GM12891 (cell line): Measurements from ENCODE around the gene CYP4F2.
"Not testable (repeated sequence)": the region's sequence is repeated elsewhere in the genome, so short reads cannot be mapped to it uniquely, and the experiment has no call there.

Experiments
- DNase-seq: peaks from one replicate; pipeline ENCODE4 v3.0.0; 2011; ENCODE audit warnings: low spot score; ENCODE audit not compliant: insufficient read length
- FAIRE-seq: peaks from 2 replicates; lab custom pipeline; 2011; peaks lifted over from hg19 to GRCh38; lab: Jason Lieb, UNC
- PAX5 ChIP-seq: IDR thresholded peaks from 2 replicates; pipeline ENCODE4 v1.6.1; 2011; ENCODE audit warnings: low read length, moderate library complexity, mild to moderate bottlenecking; ENCODE audit not compliant: insufficient read depth, severe bottlenecking
- POLR2A ChIP-seq: IDR thresholded peaks from 2 replicates; pipeline ENCODE4 v1.6.1; 2011; ENCODE audit warnings: low read depth, low read length, control low read depth
- POLR2AphosphoS5 ChIP-seq: IDR thresholded peaks from 2 replicates; pipeline ENCODE4 v1.6.1; 2011; ENCODE audit warnings: low read depth, low read length, control low read depth
- POU2F2 ChIP-seq: IDR thresholded peaks from 2 replicates; pipeline ENCODE4 v1.6.1; 2011; ENCODE audit warnings: low read depth, mild to moderate bottlenecking, control low read depth, low read length, moderate library complexity
- SPI1 ChIP-seq: IDR thresholded peaks from 2 replicates; pipeline ENCODE4 v1.6.1; 2011; ENCODE audit warnings: low read depth, low read length, control low read depth
- TAF1 ChIP-seq: IDR thresholded peaks from 2 replicates; pipeline ENCODE4 v1.6.1; 2011; ENCODE audit warnings: low read depth, low read length, control low read depth

Gene CYP4F2

GRCh38 chr19:15885167-15885566 lies 12.7 kb downstream of the CYP4F2 start:
- no peak for TF ChIP-seq POU2F2
- no peak for TF ChIP-seq TAF1
- no peak for TF ChIP-seq PAX5
- no peak for TF ChIP-seq SPI1
- no peak for TF ChIP-seq POLR2A
- TF ChIP-seq POLR2AphosphoS5: no peak
- DNase-seq (no peak), FAIRE-seq (no peak)

- DNase-seq, FAIRE-seq: not testable (repeated sequence)
Measured at GRCh38 chr19:15883329-15883728, 14.5 kb downstream of the CYP4F2 start.

DNA sequence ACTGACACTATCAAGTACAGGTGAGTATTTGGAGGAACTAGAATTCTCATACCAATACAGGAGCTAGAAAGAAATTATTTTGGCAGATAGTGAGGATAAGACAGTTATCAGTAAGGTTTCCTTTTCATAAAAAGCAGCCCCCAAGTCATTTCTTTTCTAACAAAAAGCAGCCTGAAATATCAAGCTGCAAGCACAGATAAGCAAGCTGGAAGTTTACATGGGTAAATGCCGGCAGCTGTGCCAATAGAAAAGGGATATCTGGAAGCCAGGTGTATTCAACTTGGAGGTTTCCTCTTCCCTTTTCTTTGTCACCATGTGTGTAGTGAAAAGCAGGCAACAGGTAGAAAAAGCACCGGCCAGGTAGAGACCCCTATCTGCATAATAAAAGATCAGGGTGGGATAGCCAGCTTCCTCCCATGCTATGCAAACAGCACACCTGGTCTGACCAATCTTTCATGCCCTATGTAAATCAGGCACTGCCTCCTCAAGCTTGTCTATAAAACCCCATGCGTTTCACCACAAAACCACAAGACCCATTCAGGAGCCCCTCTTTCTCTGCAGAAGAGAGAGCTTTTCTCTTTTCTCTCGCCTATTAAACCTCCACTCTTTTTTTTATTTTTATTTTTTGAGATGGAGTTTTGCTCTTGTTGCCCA lies 22.9 kb downstream of the CYP4F2 start:
- FAIRE-seq: no peak
- DNase-seq: no peak
- TF ChIP-seq SPI1: no peak

GRCh38 chr19:15873771-15874170 lies 24.1 kb downstream of the CYP4F2 start:
- not testable (repeated sequence) for DNase-seq, FAIRE-seq

- TF ChIP-seq POLR2AphosphoS5: no peak
- no peak for TF ChIP-seq POLR2A
- no peak for TF ChIP-seq POU2F2
- no peak for TF ChIP-seq PAX5
- TF ChIP-seq TAF1: no peak
- TF ChIP-seq SPI1: no peak
- FAIRE-seq (no peak), DNase-seq (no peak)
Measured at GRCh38 chr19:15871570-15871969, 26.3 kb downstream of the CYP4F2 start.

DNA sequence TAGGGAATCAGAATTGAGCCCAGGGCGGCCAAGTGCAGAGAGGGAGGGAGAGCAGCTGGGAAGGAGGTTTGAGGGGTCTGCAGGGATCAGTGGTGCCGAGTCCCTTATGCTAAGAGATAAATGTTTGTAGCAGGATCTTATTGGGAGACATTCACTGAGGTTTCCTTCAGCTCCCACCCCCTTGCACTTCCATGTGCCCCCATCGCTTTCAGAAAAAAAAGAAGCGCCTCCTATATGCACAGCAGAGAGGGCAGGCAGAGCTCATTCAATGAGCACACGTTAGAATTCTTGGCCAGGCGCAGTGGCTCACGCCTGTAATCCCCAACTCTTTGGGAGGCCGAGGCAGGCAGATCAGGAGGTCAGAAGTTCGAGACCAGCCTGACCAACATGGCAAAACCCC lies 28.0 kb downstream of the CYP4F2 start:
- DNase-seq (no peak), FAIRE-seq (no peak)
- TF ChIP-seq TAF1 (no peak), POLR2A (no peak), POLR2AphosphoS5 (no peak), PAX5 (no peak), SPI1 (no peak), POU2F2 (no peak)

DNA sequence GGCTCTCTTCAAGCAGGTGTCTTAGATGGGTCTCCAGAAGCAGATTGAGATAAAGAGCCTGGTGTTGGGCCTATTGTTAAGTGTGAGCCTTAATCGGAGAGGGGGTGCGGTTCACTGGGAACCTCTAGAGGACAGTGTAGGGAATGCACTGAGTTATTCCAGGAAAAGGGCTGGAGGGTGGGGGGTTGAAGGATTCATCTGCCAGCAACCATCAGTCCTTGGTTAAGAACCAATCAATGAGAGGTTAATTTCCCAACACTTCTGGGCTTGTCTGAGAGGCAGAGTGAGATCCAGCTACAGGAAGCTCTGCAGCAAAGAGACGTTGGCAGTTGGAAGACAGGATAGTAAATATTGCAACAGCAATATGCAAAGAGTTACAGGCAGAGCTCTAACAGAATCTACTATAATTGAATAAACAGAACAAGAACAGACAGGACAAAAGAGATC lies 28.7 kb downstream of the CYP4F2 start:
- FAIRE-seq: no peak
- peak; percentile 31 for DNase-seq
- no peak for TF ChIP-seq POLR2AphosphoS5
- TF ChIP-seq SPI1: no peak
- TF ChIP-seq POU2F2: no peak
- TF ChIP-seq PAX5: no peak
- no peak for TF ChIP-seq TAF1
- no peak for TF ChIP-seq POLR2A

GRCh38 chr19:15866636-15867035 lies 31.2 kb downstream of the CYP4F2 start:
- FAIRE-seq (no peak), DNase-seq (no peak)
- TF ChIP-seq TAF1: no peak
- no peak for TF ChIP-seq PAX5
- no peak for TF ChIP-seq POLR2A

GRCh38 chr19:15864824-15865223 lies 33.0 kb downstream of the CYP4F2 start:
- DNase-seq: no peak
- no peak for TF ChIP-seq POU2F2
- no peak for TF ChIP-seq PAX5
- TF ChIP-seq POLR2AphosphoS5: no peak
- TF ChIP-seq TAF1: no peak
- no peak for TF ChIP-seq SPI1
- TF ChIP-seq POLR2A: no peak
- no peak for FAIRE-seq

DNA sequence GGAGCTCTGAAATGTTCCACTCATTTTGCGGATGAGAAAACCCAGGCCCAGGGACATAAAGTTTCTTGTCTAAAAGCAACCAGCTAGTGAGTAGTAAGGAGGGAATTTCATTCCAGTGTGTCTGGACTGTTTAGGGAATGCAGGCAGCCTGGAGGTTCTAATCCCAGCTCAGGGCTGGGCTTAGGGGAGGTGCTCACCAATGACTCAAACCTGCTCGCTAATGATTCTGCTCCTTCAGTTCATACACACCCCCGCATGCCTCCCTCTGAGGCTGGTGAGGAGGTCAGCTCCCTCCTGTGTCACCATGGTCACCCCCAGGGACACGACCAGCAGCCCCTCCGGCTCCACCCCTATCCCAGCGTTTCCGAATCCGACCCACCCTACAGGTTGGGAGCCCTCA lies 34.6 kb downstream of the CYP4F2 start:
- TF ChIP-seq PAX5 (no peak), TAF1 (no peak), SPI1 (no peak), POLR2AphosphoS5 (no peak), POU2F2 (no peak), POLR2A (no peak)

DNA sequence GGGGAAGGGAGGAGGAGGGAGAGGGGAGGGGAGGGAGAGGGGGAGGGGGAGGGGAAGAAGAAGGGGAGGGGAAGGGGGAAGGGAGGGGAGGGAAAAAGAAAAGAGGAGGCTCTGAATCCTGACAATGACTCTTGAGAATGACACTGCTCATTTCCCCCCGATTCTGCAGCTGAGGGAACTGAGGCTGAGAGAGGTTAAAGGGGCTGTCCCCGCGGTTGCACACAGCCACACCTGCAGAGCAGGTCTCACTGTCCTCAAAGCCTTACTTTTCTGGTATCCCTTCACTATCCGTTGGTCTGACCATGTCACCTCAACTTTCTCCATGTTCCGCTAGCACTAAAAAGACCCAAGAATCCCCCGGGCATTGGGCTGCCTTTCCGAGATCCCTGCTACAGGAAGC lies 35.4 kb downstream of the CYP4F2 start:
- DNase-seq (no peak), FAIRE-seq (no peak)
- no peak for TF ChIP-seq TAF1

More for the DNA sequence above, 34.6 kb downstream of the CYP4F2 start:
- FAIRE-seq (no peak), DNase-seq (no peak)
